Subcutaneous adipose tissue (tissue), 4 donors: ENCODE measurements around the gene ANKRD17. TPM values are rescaled to one million over a fixed set of nuclear protein-coding genes. Genes with fewer than 3 reads are reported as not detected.

Source experiments
- total RNA-seq, 4 donors: library from RNA; depleted of rRNA; stranded (reverse); fragments of >200 nt; gene quantifications; one replicate each; pipeline ENCODE4 v1.1.0, GENCODE V29; 2016
- TF ChIP-seq, protein P1 (sequence below): fragments of 450-650 bp; IDR thresholded peaks from one replicate; pipeline ENCODE4 v1.5.1; 2016; ENCODE audit warnings: low read depth, mild to moderate bottlenecking, control low read depth, antibody characterized with exemption, moderate library complexity

Gene ANKRD17
- total RNA-seq, 4 donors from 2014 or later: 54.6 to 67.7 (median 57.5) TPM

DNA sequence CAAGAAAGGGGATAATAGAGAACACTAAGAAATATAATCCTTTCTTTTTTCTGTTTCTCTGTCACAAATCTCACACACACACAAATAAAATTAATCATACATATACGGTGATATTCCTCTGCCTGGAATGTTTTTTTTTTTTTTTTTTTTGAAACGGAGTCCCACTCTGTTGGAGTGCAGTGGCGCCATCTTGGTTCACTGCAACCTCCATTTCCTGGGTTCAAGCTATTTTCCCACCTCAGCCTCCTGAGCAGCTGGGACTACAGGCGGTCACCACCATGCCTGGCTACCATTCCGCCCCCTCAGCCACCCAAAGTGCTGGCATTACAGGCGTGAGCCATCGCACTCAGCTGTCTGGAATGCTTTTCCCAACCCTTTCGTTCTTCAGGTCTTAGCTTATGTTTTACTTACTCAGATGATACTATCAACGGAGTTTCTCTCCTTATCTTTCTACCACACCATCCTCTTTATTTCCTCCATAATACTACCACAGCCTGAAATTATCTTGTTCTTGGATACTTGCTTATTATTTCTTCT, 69.3 kb downstream of the ANKRD17 start:
- TF ChIP-seq, protein P1, sequence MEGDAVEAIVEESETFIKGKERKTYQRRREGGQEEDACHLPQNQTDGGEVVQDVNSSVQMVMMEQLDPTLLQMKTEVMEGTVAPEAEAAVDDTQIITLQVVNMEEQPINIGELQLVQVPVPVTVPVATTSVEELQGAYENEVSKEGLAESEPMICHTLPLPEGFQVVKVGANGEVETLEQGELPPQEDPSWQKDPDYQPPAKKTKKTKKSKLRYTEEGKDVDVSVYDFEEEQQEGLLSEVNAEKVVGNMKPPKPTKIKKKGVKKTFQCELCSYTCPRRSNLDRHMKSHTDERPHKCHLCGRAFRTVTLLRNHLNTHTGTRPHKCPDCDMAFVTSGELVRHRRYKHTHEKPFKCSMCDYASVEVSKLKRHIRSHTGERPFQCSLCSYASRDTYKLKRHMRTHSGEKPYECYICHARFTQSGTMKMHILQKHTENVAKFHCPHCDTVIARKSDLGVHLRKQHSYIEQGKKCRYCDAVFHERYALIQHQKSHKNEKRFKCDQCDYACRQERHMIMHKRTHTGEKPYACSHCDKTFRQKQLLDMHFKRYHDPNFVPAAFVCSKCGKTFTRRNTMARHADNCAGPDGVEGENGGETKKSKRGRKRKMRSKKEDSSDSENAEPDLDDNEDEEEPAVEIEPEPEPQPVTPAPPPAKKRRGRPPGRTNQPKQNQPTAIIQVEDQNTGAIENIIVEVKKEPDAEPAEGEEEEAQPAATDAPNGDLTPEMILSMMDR: no peak

DNA sequence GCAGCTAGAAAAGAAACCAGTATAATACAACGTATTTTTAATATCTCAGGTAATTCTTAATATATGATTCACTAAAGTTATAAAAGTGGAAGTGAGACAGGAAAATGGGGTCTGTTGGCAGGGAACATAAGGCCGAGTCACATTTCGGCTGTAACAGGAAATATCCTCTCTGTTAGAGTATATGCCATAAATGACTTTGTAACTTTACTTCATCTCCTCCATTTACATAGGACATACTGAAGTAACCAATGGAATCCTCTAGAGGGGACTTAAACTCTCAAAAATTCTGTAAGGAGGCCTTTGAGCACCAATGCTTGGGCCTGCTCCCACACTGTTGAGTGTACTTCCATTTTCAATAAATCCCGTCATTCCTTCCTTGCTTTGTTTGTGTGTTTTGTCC, 71.3 kb downstream of the ANKRD17 start:
- TF ChIP-seq, protein P1: no peak

DNA sequence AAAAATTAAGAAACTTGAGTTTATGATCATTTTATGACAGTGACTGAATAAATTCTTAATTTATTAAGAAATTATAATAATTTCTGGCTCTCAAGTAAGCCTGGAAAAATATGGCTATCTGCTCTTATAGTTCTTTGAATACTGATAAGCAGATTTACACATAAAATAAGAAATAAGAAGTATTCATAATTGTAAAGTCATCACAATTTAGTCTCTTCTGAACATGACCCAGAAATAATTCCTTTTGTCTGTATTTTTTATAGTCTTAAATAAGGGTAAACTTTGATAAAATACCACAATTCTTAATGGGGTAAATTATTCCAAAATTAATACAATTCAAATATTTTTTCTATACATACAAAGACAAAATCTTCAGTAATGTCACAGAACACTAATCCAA, 72.7 kb downstream of the ANKRD17 start:
- TF ChIP-seq, protein P1: no peak

DNA sequence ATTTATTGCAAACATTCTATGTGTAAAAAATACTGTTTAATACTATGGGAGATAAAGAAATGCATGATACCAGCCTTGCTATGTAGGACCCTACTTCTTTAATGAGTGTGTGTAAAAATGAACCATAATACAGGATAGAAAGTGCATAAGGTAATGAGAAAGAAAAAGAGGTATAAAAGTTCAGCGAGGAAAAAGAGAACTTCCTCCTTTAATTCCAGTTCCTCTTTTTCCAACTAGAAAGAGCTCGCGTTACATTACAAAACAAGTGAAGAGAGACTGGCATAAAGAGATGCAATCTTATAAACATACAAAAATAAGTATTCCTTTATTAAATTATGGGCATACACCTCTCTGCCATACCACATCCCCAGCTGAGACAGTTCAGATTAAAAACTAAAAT, 77.4 kb downstream of the ANKRD17 start:
- TF ChIP-seq, protein P1: no peak

DNA sequence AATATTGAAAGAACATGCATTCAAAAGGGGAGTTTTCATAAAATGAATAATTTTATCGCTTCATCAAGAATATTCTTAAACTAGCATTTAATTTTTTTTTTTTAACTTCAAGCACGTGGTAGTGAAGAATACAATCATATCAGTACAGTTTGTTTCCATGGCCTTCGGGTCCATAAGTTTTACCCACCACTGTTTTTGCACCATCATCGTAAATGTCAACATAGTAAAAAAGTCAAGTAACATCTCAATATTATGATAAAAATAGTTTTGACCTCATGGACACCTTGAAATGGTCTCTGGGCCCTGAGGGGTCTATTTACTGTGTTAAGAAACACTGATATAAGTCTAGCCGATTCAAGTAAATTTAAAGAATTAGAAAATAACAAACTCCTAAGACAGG, 80.2 kb downstream of the ANKRD17 start:
- TF ChIP-seq, protein P1: no peak

DNA sequence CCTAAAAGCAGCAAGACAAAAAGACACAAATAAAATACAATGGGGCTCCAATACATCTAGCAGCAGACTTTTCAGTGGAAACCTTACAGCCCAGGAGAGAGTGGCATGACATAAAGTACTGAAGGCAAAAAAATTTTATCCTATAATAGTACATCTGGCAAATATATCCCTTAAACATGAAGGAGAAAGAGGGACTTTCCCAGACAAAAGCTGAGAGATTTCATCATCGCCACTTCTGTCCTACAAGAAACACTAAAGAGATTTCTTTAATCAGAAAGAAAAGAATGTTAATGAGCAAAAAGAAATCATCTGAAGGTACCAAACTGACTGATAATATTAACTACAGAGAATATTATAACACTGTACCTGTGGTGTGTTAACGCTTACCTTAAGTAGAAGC, 86.4 kb downstream of the ANKRD17 start:
- TF ChIP-seq, protein P1: no peak

DNA sequence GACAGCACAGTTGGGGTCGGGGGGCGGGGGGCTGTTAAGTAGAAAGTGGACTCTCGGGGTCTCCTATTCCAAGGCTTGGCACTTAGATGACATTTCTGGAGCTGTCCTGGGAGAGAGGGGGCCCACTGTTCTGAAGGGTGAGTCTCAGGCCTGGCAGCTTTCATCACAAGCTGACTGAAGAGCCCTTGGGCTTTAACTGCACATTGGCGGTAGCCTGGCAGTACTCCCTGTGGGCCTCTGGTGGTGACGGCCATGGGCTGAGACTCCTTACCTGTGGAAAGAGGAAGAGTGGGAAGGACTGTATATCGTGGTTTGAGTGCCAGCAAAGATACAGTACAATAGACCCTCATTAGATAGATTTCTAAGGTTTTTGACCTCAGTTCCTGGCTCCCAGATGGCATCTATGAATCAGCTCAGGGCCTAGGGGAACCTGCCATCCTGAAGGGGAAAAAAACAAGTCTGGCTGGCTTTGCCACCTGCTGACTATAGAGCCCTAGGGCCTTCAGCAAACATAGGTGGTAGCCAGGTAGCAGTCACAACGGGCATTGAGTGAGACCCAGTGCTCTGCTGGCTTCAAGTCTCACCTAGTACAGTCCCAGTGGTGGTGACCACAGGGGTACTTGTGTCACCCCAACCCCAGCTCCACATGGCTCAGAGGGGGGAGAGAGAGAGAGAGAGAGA, 87.9 kb downstream of the ANKRD17 start:
- TF ChIP-seq, protein P1: no peak
